CD14-positive monocyte (primary cell): ENCODE results near the gene EGFL6. TPM values are rescaled to one million over a fixed set of nuclear protein-coding genes. Genes with fewer than 3 reads are reported as not detected.
A peak's percentile ranks its signal among the peaks of the same experiment; 100 is the strongest.

Experiments
- DNase-seq, 3 donors: peaks; one replicate each; pipeline ENCODE4 v3.0.0-alpha.2; 2011 to 2022
- H2AFZ ChIP-seq: 2 replicates; pipeline ENCODE4 v1.6.0; 2012; ENCODE audit warnings: mild to moderate bottlenecking, low read depth, low read length, inconsistent platforms; ENCODE audit not compliant: insufficient read depth, poor library complexity, severe bottlenecking
- H3K27ac ChIP-seq, 2 donors: 1 replicate in 1 of 2; 2 replicates in 1 of 2; pipeline ENCODE4 v1.5.1; 2012 to 2013; ENCODE audit warnings: low read length in 2 of 2, control low read depth in 1 of 2, inconsistent platforms in 1 of 2, low read depth in 1 of 2, mild to moderate bottlenecking in 1 of 2
- H3K27me3 ChIP-seq, 2 donors: one replicate each; pipeline versions ENCODE4 v1.6.0 to v1.6.1; 2011 to 2013; ENCODE audit warnings: low read length in 2 of 2; ENCODE audit not compliant: control insufficient read depth in 2 of 2, insufficient read depth in 2 of 2
- H3K36me3 ChIP-seq, 2 donors: replicated peaks in 1 of 2; 1 replicate in 1 of 2; 2 replicates in 1 of 2; pipeline versions ENCODE4 v1.5.1 to v1.6.1; 2012 to 2013; ENCODE audit warnings: low read length in 2 of 2, control low read depth in 1 of 2, inconsistent platforms in 1 of 2, mild to moderate bottlenecking in 1 of 2; ENCODE audit not compliant: insufficient read depth in 2 of 2, control insufficient read depth in 1 of 2
- H3K4me1 ChIP-seq, 2 donors: 1 replicate in 1 of 2; 2 replicates in 1 of 2; pipeline versions ENCODE4 v1.5.1 to v1.6.1; 2012 to 2013; ENCODE audit warnings: low read length in 2 of 2, control low read depth in 1 of 2, inconsistent platforms in 1 of 2, mild to moderate bottlenecking in 1 of 2, moderate library complexity in 1 of 2; ENCODE audit not compliant: insufficient read depth in 2 of 2, control insufficient read depth in 1 of 2
- H3K4me2 ChIP-seq: replicated peaks from 2 replicates; pipeline ENCODE3; 2012; ENCODE audit warnings: low read length, moderate library complexity, mild to moderate bottlenecking; ENCODE audit not compliant: poor library complexity, severe bottlenecking; ENCODE audit errors: extremely low read depth
- H3K4me3 ChIP-seq, 3 experiments: fragments of 200-600 bp in 1 of 3; sonication (generic) in 1 of 3; replicated peaks in 1 of 3; 1 replicate in 2 of 3; 2 replicates in 1 of 3; pipeline ENCODE4 v1.5.1; 2011 to 2013; ENCODE audit warnings: low read length in 3 of 3, mild to moderate bottlenecking in 3 of 3, control low read depth in 2 of 3, low read depth in 2 of 3, inconsistent platforms in 1 of 3, moderate library complexity in 1 of 3
- H3K79me2 ChIP-seq: 2 replicates; pipeline ENCODE4 v1.6.0; 2012; ENCODE audit warnings: mild to moderate bottlenecking, control low read depth, inconsistent platforms, low read length, moderate library complexity; ENCODE audit not compliant: insufficient read depth
- H3K9ac ChIP-seq: 2 replicates; pipeline ENCODE4 v1.6.0; 2017; ENCODE audit warnings: low read length, mild to moderate bottlenecking; ENCODE audit not compliant: insufficient read depth, poor library complexity, severe bottlenecking
- H3K9me3 ChIP-seq, 2 donors: replicated peaks in 1 of 2; 1 replicate in 1 of 2; 2 replicates in 1 of 2; pipeline versions ENCODE4 v1.5.1 to v1.6.1; 2012 to 2013; ENCODE audit warnings: low read length in 2 of 2, control low read depth in 1 of 2; ENCODE audit not compliant: control insufficient read depth in 1 of 2, insufficient read depth in 1 of 2
- H4K20me1 ChIP-seq: 2 replicates; pipeline ENCODE4 v1.6.0; 2012; ENCODE audit warnings: mild to moderate bottlenecking, low read length, control low read depth, moderate library complexity; ENCODE audit not compliant: insufficient read depth
- H3K27ac Mint-ChIP-seq, 7 donors: one replicate each; pipeline ENCODE4 v1.8.0; 2020; ENCODE audit warnings: mild to moderate bottlenecking in 7 of 7, mixed read lengths in 7 of 7, moderate library complexity in 6 of 7, inconsistent platforms in 2 of 7
- H3K27me3 Mint-ChIP-seq, 3 donors: one replicate each; pipeline ENCODE4 v1.8.0; 2021 to 2022; ENCODE audit warnings: low read depth in 3 of 3, mild to moderate bottlenecking in 3 of 3, mixed read lengths in 3 of 3, moderate library complexity in 3 of 3, inconsistent platforms in 1 of 3
- H3K36me3 Mint-ChIP-seq, 2 donors: one replicate each; pipeline ENCODE4 v1.8.0; 2020; ENCODE audit warnings: mixed read lengths in 2 of 2, inconsistent platforms in 1 of 2, mild to moderate bottlenecking in 1 of 2
- H3K4me1 Mint-ChIP-seq: one replicate; pipeline ENCODE4 v1.8.0; 2020; ENCODE audit warnings: mild to moderate bottlenecking, mixed read lengths
- H3K4me3 Mint-ChIP-seq, 2 donors: one replicate each; pipeline ENCODE4 v1.8.0; 2020; ENCODE audit warnings: mild to moderate bottlenecking in 2 of 2, mixed read lengths in 2 of 2, moderate library complexity in 1 of 2
- H3K9me3 Mint-ChIP-seq, 7 donors: one replicate each; pipeline ENCODE4 v1.8.0; 2020 to 2022; ENCODE audit warnings: mixed read lengths in 7 of 7, mild to moderate bottlenecking in 6 of 7, moderate library complexity in 6 of 7, inconsistent platforms in 2 of 7
- CTCF ChIP-seq: fragments of 200-600 bp; IDR thresholded peaks from one replicate; pipeline ENCODE4 v1.8.0; 2022; ENCODE audit warnings: antibody characterized with exemption, mild to moderate bottlenecking
- WGBS: methylation state at CpG from one replicate; pipeline ENCODE4 v1.1.5; 2013; ENCODE audit warnings: missing lambda C conversion rate; ENCODE audit not compliant: insufficient coverage; 5-methylcytosine and 5-hydroxymethylcytosine counted together
- intact Hi-C, 2 donors: fragments of 100-400 bp; cut with micrococcal nuclease; formaldehyde crosslinking; loops; one replicate each; pipeline versions ENCODE4 v1.15.0 to v1.15.1; 2023
- polyA plus RNA-seq, 3 donors: library from polyadenylated mRNA; depleted of rRNA in 1 of 3; unstranded in 2 of 3; stranded (reverse) in 1 of 3; fragments of 300-500 nt in 2 of 3; fragments of >200 nt in 1 of 3; fragmentation: Illumina TruSeq in 2 of 3; gene quantifications; 1 replicate in 2 of 3; 2 replicates in 1 of 3; pipeline ENCODE4 v1.2.3, GENCODE V29; 2012 to 2021

The EGFL6 gene
- polyA plus RNA-seq, 3 donors: not detected

- peak within 1 kb of the TSS; percentile 77 for H3K4me2 ChIP-seq
- peak within 1 kb of the TSS; percentile 83 for H3K9ac ChIP-seq
- Mint-ChIP-seq H3K36me3 (peaks cover 14 to 20% of the 10 kb centered on the region in 2 donors), H3K27ac (peak within 1 kb of the TSS; percentile 88 to 97 (median 95)), H3K4me1 (peaks cover 4% of the 10 kb centered on the region), H3K27me3 (peaks cover 0 to 26% (median 1%) of the 10 kb centered on the region in 3 donors), H3K9me3 (peaks cover 2 to 19% (median 9%) of the 10 kb centered on the region in 7 donors), H3K4me3 (peak within 1 kb of the TSS; percentile 85 to 90)
- H3K4me1 ChIP-seq: peaks cover 12 to 21% of the 10 kb centered on the region in 2 donors
- peak within 1 kb of the TSS; percentile 42 to 83 (median 72) for H3K4me3 ChIP-seq
- no peaks in the 10 kb centered on the region for H4K20me1 ChIP-seq
- H3K79me2 ChIP-seq: peaks cover 17% of the 10 kb centered on the region
- no peaks in the 10 kb centered on the region for H3K27me3 ChIP-seq
- TF ChIP-seq CTCF: no peak
- peak within 1 kb of the TSS; percentile 55 for H2AFZ ChIP-seq
- DNase-seq: peak; percentile 92 to 96 (median 94)
- H3K36me3 ChIP-seq: peaks cover 6 to 8% of the 10 kb centered on the region in 2 donors
- H3K9me3 ChIP-seq: peaks cover 3 to 11% of the 10 kb centered on the region in 2 donors
- under 1% methylated on average over 26 of the region's 54 CpGs for WGBS
- intact Hi-C loops: loop anchor here (5.0 to 10.0 kb wide), 2 partner anchors 39 to 82 kb away; partner anchors contain the start of genes OFD1 (in 2 of the 2) and TRAPPC2 (in 2 of the 2)
- H3K27ac ChIP-seq: peak within 1 kb of the TSS; percentile 89 to 99
Measured at GRCh38 chrX:13652850-13653693, 83.7 kb downstream of the EGFL6 start, which contains the start of gene TCEANC. TCEANC (plus strand) TSS chrX:13653141; CDS start chrX:13662509, 9,368 bp downstream.

GRCh38 chrX:13654116-13654515, 84.7 kb downstream of the EGFL6 start:
- H3K27me3 ChIP-seq: no peaks in the 10 kb centered on the region
- H3K36me3 ChIP-seq: peaks cover 6 to 8% of the 10 kb centered on the region in 2 donors
- DNase-seq: no peak
- H3K4me1 ChIP-seq: peaks cover 12 to 29% of the 10 kb centered on the region in 2 donors
- no peak overlapping the region for H2AFZ ChIP-seq
- peak overlapping the region in 1 of 3 experiments; percentile 72 for H3K4me3 ChIP-seq
- no peak overlapping the region for H3K27ac ChIP-seq
- peaks cover 17% of the 10 kb centered on the region for H3K79me2 ChIP-seq
- peaks cover 11% of the 10 kb centered on the region for H3K4me1 Mint-ChIP-seq
- H3K27ac Mint-ChIP-seq: no peak overlapping the region
- peaks cover 0 to 26% (median 1%) of the 10 kb centered on the region in 3 donors for H3K27me3 Mint-ChIP-seq
- intact Hi-C loops: loop anchor here (5.0 to 10.0 kb wide), 2 partner anchors 38 to 81 kb away; partner anchors contain the start of genes OFD1 (in 2 of the 2) and TRAPPC2 (in 2 of the 2)
- H3K4me3 Mint-ChIP-seq: no peak overlapping the region
- peaks cover 14 to 22% of the 10 kb centered on the region in 2 donors for H3K36me3 Mint-ChIP-seq
- no peaks in the 10 kb centered on the region for H4K20me1 ChIP-seq
- peak overlapping the region; percentile 77 for H3K4me2 ChIP-seq
- H3K9me3 Mint-ChIP-seq: peaks cover 0 to 11% (median 3%) of the 10 kb centered on the region in 7 donors
- no peak for TF ChIP-seq CTCF
- peaks cover 0 to 4% of the 10 kb centered on the region in 2 donors for H3K9me3 ChIP-seq
- no peak overlapping the region for H3K9ac ChIP-seq
